ENCODE measurements around the gene GRB10.

GRB10 gene

DNA sequence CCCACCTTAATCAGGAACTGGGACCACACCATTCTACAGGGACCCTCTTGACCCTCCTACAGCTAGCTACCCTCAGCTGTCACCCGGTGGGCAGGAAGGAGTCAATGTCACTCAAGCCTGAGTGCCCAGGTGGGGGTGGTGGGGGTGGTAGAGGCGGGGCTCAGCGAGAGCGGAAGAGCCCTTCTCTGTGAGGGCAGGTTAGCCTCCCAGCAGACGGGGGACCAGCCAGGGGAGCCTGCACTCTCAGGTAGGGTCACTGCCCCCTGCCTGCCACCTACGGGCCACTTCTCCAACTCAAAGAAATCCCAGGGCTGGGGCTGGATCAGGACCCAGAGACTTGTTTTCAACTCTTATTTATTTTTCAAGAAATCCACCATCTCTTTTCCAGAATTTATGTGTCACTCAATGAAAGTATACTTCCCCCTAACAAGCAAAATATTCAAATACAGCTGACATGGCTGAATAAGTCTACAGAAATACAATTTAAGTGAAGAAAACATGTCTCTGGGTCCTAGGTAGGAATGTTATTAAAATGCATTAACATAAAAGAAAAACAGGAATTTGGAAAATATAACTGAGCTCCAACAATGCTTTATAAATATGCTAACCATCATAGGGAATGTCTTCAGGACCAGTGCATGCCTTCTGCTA is 154.1 kb downstream of the GRB10 start:
- DNase-seq = no peak

DNA sequence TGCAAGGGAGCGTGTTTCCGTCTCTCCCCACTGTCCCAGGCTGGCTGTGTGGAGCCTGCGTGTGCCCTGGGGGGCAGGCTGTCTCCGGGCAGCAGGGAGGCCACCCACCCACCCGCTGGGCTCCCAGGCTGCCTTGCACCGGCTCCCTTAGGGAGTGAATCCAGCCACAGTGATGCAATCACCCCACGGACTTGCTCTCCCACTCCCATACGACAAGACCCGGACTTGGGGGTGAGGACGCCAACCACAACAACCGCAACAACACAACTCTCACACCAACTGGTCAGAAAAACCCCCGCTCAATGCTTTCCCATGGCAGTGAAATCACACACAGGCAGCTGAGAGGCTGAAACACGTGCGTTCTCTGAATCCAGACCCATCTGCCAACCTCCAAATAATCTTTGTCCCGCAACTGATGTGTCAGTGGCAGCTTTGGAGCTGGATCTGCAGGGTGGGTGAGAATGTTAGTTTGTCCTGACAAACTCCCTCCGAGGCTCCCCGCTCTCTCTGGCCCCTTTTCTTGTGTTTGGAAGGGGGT is 154.8 kb downstream of the GRB10 start:
- no peak for DNase-seq

DNA sequence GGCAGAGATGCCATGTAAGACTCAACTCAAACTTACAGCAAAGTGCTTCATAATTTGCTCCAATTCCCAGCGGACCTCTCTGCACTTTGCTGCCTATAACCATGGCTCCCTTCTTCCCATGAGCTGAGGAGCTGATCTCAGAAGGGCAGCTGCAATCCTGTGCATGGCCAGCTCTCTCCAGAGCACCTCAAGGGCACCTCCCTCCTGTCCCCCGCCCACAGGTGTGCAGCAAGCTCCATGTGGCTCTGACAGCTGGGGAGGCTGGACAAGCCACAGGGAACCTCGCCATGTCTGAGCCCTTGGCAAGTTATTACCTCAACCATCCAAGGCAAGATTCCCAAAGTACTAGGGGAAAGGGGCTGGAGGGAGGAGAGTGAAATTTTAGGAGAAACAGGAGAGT is 156.4 kb downstream of the GRB10 start:
- DNase-seq = no peak

DNA sequence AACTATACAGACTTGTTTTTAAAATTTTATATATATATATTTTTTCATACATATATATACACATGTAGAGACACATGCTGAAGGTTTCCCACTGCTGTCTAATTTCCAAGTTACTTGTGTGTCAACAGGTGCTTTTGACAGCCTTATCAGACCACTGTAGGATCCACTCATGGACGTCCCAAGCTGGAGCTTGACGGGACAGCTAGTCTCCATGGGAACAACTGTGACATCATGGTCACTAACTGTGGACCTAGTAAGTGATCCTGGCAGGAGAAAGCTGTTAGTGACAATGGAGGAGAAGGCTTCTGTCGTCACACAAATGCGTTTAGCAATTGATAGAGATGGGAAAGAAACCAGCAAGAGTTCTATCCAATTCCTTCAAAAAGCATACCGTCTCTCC is 157.3 kb downstream of the GRB10 start:
- no peak for DNase-seq

DNA sequence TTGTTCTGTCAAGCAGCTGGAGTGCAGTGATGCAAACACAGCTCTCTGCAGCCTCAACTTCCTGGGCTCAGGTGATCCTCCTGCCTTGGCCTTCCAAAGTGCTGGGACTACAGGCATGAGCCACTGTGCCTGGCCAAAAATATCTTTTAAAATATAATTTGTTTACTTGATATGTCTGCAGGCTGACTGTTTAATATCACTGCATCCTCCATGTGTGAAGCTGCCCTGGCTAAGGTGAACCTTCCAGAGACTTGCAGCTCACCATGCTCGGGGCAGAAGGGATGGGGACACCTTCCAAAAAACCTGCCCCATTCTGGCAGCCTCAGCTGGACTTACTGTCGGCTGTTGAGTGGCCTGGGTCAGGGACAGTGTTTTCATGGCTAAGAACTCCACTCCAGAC is 159.9 kb downstream of the GRB10 start:
- DNase-seq = no peak

DNA sequence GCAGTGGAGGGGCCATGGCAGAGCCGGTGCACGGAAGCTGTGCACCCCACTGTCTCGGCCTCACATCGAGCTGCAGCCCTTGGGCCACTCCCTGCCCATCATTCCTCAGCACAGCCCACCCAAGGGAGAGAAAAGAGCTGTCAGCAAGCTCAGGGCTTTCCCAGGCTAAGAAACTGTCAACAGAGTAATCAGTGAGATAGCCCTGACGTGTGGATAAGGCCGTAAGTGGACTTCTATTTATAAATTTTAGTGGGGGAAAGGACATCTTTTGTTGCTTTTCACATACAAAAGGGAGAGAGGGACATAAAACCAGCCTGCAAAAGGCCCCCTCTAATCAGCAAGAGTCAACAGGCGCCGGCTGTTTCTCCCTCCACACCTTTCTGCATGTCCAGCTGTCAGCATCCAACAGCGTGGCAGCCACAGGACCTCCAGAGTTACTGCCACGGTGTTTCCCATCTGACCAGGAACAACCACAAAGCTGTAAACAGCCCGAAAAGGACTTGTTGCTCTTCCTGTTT is 160.7 kb downstream of the GRB10 start:
- no peak for DNase-seq

DNA sequence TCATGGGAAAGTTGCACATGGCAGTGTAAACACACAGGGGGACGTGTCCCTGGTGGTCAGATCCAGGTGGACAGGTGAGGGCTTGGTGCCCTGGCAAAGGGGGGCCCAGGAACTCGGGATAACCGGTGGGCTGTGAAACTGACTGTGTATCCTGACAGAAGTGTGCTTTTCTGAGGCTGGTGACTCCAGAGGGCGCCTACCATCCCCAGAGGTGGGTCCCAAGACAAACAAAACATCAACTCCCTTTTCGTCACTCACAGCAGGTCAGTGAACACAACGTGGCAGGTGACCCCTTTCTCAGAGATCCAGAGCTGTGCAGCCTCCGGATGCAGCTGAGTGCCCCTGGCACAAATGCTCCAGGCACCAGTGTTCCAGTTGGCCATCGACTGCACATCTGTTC is 161.5 kb downstream of the GRB10 start:
- no peak for DNase-seq

DNA sequence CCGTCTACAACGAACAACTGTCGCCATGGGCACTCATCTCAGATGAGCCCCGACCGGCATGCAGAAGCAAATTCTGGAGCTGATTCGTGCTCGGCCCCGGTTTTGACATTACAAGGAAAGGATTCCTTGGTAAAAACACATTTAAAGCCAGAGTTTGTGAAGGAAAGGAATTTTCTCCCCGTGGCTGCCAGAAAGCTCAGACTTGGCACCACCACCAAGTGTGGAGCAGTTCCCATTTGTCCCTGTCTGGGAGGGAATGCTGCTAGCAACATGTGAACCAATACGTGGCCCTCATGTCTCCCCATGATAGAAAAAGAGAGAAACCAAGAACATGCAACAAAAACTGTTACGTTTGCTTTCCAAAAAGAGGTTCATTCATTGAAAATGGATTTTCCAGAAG is 162.3 kb downstream of the GRB10 start:
- no peak for DNase-seq

DNA sequence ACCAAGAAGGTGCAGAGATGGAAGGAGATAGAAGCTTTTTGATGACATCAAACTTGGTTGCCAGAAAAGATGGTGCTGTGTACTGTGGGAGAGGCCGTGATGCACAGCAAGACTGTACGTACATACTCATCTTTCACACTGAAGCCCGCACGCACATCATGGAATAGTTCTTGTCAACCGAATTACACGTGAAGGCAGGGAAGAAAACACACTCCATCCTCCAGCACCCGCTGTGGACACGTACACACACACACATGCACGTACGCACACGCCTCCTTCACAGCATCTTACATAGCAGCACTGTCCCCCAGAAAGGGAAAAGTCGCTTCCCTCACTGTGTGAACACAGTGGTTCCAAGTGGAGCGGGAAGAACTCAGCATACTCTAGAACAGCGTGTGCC is 163.0 kb downstream of the GRB10 start:
- DNase-seq = no peak

DNA sequence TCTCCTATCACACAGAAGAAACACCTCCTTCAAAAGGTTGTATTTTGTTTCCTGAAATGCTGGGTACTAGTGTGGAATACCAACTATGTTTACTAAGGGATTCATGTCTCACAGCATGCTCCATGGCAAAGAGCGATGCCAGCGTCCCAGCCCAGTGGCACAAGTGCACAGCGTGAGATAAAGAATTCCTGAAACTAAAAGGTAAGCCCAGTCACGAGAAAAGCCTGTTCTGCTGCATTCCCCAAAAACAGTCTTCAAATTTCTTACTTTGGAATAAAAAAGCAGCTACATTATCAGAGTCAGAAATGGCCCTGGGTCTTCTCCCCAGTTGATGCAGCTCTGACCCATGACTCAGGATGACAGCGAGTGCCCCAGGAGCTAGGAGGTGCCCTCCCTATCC is 164.4 kb downstream of the GRB10 start:
- DNase-seq = no peak

DNA sequence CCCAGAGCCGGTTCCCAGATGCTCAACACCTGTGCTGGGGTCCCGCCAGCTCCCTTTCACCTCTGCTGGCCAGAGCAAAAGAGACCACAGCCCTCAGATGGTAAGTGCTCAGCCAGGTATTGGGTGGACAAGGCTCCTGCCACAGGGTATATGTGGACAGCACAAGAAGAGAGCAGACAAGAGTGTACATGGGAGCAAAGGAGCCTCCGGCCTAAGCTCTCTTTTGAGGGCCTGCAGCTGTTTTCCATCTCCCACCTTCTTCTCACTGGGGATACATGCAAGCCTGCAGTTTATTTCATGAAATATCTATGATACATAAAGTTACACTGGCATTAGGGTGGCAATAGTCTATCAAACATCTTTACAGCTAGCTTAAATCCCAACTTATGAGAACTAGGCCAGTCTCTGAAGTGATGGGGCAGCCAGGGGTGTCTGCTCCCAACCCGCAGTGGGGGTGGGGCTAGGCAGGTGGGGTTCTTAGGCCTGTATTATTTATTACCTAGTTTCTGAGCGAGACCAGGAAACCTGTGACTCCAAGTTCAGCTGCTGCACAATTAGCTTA is 167.1 kb downstream of the GRB10 start:
- no peak for DNase-seq

DNA sequence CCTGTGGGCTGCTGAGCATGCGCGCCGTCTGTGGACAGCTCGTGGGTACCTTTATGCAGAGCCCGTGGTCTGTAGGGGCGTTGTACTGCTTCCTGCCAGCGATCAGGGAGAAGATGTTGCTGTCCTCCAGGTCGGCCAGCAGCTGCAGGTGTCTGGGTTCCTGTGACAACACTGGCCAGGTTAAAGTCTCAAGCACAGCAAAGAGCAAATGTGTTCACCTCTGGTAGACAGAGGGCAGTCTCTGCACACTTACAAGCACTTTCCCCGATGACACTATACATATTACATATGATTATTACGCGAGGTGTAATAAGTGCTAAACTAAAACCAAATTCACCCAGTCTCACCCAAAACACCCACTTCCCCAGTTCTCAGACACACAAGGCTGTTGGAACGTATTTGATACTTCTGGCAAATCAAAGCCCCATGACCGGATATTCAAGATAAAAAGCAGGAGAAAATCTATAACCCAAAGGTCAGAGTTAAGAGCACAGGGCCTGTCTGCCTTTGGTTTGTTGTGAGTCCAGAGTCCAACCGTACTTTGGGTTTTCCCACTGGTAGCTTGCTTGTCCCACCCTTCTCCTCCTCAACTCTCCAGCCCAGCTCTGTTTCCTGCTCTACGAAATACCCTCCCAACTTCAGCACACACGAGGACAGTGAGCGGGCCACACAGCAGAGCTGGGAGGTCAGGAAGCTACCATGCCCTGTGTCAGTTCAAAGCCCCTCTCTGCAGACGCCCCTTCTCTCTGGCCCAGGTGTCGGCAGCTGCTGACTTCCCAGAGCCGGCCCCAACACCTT is 167.8 kb downstream of the GRB10 start:
- no peak for DNase-seq

DNA sequence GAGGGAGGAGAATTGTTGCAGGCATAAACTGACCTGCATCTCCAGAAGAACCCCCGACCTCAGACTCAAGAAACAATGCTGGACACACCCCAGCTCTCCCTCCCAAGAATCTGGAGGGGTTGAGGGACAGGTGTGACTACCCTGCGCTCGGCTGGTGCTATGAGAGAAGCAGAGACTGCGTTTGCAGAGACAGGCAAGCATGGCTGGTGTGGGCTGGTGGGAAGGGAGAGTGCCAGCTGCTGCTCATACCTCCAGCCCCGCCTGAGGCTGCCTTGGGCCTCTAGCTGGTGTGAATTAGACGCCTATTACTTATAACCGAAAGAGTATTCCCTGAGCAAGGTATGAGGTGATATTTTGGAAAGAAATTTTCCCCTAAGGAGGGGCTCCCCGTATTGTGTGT is 169.2 kb downstream of the GRB10 start:
- DNase-seq = no peak

DNA sequence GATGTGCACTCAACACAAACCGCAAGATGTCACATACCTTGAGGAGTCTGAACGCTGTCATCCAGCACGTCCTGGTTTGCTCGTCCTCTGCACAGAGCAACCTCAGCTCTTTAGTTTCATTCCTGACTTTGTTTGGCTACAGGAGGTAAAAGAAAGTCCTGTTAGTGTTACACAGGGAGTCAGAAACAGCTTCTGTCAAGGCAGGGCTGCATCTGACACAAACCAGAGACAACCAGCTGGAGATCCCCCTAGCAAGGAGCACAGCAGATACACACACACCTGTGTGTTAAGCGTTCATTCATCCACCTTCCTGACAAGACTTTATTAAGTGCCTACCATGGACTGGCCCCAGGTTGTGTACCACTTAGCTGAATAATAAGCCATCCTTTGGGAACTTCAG is 170.0 kb downstream of the GRB10 start:
- no peak for DNase-seq

DNA sequence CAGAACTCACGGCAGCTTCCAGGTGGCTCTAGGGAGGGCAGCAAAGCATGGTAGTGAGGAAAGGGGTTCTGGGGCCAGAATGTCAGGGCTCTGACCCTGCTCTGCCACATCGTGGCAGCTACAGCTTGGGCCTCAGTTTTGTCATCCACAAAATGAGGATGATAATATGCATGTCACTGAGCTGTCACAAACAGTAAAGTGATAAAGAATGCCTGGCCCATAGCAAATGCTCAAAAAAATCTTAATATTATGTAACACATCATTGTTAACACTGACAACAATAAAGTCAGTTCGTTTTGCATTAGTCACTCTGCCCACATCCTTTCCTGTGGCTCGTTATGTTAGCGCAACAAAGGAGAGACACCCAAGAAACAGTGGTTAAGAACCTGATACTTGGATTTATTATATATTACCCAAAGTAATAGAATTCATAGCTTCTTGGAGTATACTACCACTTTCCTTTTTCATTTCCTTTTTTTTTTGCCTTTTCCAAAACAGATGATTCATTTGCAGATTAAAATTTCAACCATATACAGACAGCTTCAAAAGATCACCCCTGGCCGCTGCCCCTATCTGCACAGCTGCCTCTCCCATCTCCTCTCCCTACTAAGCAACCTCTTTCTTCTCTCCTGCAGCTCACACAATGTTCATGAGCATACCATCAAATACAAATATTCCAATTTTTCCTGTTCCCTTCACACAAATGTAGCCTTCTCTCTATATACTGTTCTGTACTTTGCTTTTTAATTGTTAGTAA is 172.0 kb downstream of the GRB10 start:
- peak; percentile 28 for DNase-seq

DNA sequence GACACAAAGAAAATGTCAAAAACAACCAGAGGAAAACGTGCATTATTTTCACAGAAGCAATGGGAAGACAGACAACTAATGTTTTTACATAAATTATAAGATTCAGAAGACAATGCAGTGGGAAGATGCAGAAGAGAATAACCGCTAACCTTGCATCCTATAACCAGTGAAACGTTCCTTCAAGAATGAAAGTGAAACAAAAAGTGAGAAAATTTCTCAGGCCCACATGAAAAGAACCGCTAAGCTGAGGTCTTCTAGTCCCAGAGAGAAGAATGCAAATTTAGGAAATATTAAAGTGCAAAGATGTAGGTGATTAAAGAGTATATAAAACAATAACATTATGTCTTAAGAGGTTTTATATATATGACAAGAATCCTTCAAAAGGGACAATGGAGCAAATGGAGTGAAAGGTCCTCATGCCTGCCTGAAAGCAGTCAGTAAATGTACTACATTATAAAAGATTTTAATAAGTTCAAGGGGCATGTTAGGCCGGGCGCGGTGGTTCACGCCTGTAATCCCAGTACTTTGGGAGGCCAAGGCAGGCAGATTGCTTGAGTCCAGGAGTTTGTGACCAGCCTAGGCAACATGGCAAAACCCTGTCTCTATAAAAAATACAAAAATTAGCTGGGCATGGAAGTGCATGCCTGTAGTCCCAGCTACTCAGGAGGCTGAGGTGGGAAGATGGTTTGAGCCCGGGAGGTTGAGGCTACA is 174.3 kb downstream of the GRB10 start:
- no peak for DNase-seq

DNA sequence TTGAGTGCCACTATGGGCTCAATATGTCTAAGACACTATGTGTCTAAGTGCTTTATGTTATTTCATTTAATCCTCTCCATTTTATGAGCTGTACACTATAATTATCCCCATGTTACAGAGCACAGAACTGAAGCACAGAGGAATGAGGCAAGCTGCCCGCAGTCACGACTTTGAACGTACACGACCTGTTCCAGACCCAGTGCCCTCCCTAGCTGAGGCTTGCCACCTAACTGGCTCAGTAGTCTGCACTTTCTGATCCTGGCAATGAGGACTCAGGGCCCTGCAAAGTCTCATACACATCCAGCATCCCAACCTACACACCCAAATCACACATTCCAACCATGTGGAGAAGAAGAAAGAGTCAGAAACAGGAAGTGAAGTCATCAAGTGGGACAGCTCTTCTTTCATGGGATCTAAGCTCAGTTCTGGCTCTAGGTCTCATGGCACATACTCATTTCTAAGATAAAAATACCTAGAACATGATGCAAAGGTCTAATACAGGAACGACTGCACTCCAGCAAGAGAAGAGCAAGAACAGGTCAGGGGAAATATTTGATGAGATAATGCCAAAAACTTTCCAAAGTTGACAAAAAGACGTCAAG is 175.1 kb downstream of the GRB10 start:
- DNase-seq = no peak

DNA sequence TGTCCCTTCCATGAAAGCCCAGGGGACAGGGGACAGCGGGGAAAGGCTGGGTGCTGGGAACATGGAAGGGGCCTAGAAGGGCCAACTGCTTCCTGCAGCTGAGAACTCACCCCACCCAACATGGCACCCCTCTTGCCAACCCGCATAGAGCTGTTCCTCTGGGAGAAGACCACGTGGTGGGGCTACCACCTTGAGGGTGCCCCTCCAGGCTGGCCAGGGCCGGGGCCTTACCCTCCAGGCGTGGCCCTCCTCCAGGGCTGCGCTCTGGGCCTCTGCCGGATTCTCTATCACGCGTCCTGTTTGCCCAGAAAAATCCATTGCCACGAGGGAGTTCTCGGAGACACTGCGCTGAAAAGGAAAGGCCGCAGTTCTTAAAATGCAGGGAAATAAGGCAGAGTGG is 177.6 kb downstream of the GRB10 start:
- DNase-seq = no peak

DNA sequence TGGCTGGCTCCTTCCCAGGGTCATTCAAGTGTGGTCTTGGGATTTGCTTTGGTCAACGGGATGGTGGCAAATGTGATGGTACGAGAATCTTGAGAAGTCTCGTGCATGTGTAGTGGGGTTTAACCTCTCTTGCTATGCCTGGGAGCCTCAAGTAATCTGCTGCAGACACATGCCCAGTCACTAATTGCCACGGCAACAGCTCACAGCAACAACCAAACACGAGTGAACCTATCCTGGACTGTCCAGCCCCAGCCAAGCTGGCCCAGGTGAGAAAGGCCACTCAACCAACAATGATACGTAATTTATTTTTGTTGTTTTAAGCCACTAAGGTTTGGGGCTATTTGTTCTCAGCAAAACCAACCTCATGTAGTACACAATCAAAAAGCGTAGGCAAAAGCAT is 179.4 kb downstream of the GRB10 start:
- DNase-seq = no peak

DNA sequence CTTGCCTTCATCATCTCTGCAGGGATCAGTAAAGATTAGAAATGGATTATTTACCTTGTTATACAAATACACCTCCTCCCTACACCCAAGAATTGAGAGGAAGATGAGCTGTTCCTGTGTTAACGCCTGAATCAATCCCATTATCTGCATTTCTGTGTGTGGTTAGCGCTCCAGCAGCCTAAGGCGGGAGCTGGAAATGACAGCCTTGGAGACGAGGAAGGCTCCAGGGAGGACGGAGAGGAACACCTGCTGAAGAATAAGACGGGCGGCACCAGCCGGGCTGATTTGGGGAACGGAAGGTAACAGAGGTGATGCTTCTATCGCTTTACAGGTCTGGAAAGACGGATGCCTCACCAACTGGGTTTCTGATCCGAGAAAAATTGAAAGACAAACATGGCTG is 183.3 kb downstream of the GRB10 start:
- DNase-seq = no peak

DNA sequence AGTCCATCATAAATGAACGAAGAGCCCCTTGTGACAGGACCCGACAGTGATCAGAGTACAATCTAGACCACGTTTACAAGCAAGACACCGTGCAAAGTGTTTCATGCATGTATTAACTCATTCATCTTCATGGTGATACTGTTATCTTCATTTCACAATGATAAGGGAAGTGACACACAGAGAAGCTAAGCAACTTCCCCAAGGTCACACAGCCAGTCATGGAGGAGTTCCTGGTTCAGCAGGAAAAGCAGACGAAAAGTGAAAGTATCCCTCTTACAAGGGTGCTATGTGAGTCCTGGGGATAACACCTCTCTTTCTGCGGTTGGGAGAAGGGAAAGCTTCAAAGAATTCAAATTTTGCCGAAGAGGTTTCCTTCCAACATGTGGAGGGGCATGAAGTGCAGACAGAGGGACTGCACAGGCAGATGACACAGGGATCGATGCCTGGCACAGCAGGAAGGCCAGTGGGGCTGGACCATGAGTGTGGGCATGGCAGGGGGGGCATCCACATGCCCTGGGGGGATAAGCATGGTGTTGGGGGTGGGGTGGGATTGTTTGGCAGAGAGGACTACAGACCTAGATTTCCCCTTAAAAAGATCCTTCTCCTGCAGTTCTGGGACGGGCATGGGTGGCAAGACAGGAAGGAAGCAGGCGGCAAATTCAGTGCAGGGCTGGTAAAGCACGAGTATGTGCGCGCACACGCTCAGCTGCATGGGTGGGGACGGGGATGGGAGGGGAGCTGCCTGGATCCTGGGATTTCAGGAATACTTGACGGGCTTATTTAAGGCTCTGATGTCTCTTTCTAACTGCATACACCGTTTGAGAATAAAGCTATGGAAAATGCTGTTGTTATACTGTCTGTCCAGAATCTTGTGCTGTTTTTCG is 184.0 kb downstream of the GRB10 start:
- no peak for DNase-seq
